ENCODE measurements around the gene ARHGAP28. TPM values are rescaled to one million over a fixed set of nuclear protein-coding genes. Genes with fewer than 3 reads are reported as not detected.
"Not testable (repeated sequence)": the region's sequence is repeated elsewhere in the genome, so short reads cannot be mapped to it uniquely, and the experiment has no call there.

Gene ARHGAP28
- total and polyA plus RNA-seq, 11 donors, result 0.42 to 7.5 (median 1.8) TPM

DNA sequence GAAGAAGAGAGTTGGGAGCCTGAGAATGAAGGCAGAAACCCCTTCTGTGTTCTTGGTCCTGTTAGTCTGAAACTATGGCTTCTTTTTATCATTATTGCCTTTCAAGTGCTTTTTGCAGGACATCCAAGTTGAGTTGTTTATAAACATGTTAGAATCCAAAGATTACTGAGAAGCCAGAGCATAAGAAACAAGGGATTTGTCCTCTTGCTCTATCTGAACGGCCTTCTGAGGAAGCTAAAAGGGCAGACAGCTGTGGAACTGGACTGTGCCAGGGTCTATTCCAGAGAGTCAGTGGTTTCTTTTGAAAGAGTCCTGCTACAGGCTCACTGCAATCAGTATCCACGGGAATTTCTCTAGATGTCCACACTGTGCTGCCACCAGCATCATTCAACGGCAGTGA, 86.6 kb downstream of the ARHGAP28 start:
- 78 to 83% (median 81%) methylated on average over 3 of the region's 3 CpGs for WGBS, 4 donors
- Histone ChIP-seq H3K27me3 (no peaks in the 10 kb centered on the region), H3K4me1 (no peaks in the 10 kb centered on the region), H3K4me3 (no peak overlapping the region), H3K36me3 (no peaks in the 10 kb centered on the region), H3K9me3 (peaks cover 0 to 17% (median 2%) of the 10 kb centered on the region in 12 donors), H3K27ac (no peak overlapping the region)
- TF ChIP-seq POLR2A (IDR thresholded peaks at IDR 0.05) (no peak), CTCF (IDR thresholded peaks at IDR 0.05) (no peak)
- intact Hi-C loops (cut with DNase I), result no loop called here
- ATAC-seq, result no peak
- no peak for DNase-seq

- intact Hi-C loops (cut with DNase I), result no loop called here
- TF ChIP-seq CTCF (IDR thresholded peaks at IDR 0.05) (no peak), POLR2A (IDR thresholded peaks at IDR 0.05) (no peak)
- no peak for DNase-seq
Measured at GRCh38 chr18:6819332-6819731, 89.8 kb downstream of the ARHGAP28 start.

GRCh38 chr18:6820314-6820713, 90.8 kb downstream of the ARHGAP28 start:
- Histone ChIP-seq H3K36me3 (no peaks in the 10 kb centered on the region), H3K4me1 (no peaks in the 10 kb centered on the region), H3K9me3 (peaks cover 0 to 12% (median 0%) of the 10 kb centered on the region in 12 donors), H3K27ac (no peak overlapping the region), H3K4me3 (no peak overlapping the region), H3K27me3 (no peaks in the 10 kb centered on the region)
- intact Hi-C loops (cut with DNase I), result no loop called here
- ATAC-seq (no peak), DNase-seq (no peak)
- no peak for TF ChIP-seq POLR2A (IDR thresholded peaks at IDR 0.05)
- no peak for TF ChIP-seq CTCF (IDR thresholded peaks at IDR 0.05)

More at GRCh38 chr18:6819332-6819731, 89.8 kb downstream of the ARHGAP28 start:
- 41 to 84% (median 61%) methylated on average over 1 of the region's 1 CpG for WGBS, 4 donors
- ATAC-seq, result no peak
- Histone ChIP-seq H3K4me1 (no peaks in the 10 kb centered on the region), H3K27ac (no peak overlapping the region), H3K27me3 (no peaks in the 10 kb centered on the region), H3K9me3 (peaks cover 0 to 16% (median 2%) of the 10 kb centered on the region in 12 donors), H3K36me3 (no peaks in the 10 kb centered on the region), H3K4me3 (no peak overlapping the region)

- H3K27ac ChIP-seq, result no peak overlapping the region
- ATAC-seq, result no peak
- H3K27me3 ChIP-seq, result no peaks in the 10 kb centered on the region
- DNase-seq, result no peak
- TF ChIP-seq CTCF (IDR thresholded peaks at IDR 0.05) (no peak), POLR2A (IDR thresholded peaks at IDR 0.05) (no peak)
- H3K4me3 ChIP-seq, result no peak overlapping the region
- H3K9me3 ChIP-seq, result peaks cover 0 to 12% (median 0%) of the 10 kb centered on the region in 12 donors
- intact Hi-C loops (cut with DNase I), result no loop called here
- 86 to 96% (median 91%) methylated on average over 1 of the region's 1 CpG for WGBS, 4 donors
- H3K36me3 ChIP-seq, result no peaks in the 10 kb centered on the region
- no peaks in the 10 kb centered on the region for H3K4me1 ChIP-seq
Measured at GRCh38 chr18:6821356-6821755, 91.8 kb downstream of the ARHGAP28 start.

DNA sequence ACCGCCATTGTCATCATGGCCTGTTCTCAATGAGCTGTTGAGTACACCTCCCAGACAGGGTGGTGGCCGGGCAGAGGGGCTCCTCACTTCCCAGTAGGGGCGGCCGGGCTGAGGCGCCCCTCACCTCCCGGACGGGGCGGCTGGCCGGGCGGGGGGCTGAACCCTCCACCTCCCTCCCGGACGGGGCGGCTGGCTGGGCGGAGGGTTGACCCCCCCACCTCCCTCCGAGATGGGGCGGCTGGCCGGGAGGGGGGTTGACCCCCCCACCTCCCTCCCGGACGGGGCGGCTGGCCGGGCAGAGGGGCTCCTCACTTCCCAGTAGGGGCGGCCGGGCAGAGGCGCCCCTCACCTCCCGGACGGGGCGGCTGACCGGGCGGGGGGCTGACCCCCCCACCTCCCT, 97.6 kb downstream of the ARHGAP28 start:
- ATAC-seq; H3K4me1 ChIP-seq; H3K27me3 ChIP-seq; H3K36me3 ChIP-seq; DNase-seq; intact Hi-C loops (cut with DNase I); H3K4me3 ChIP-seq; H3K27ac ChIP-seq: not testable (repeated sequence)
- 89 to 100% (median 97%) methylated on average over 2 to 15 of the region's 29 CpGs for WGBS, 4 donors
- H3K9me3 ChIP-seq, result peaks cover 0 to 18% (median 0%) of the 10 kb centered on the region in 12 donors

- H3K27me3 ChIP-seq; H3K4me1 ChIP-seq; H3K36me3 ChIP-seq; H3K27ac ChIP-seq; ATAC-seq; DNase-seq; H3K4me3 ChIP-seq; intact Hi-C loops (cut with DNase I): not testable (repeated sequence)
- peaks cover 0 to 22% (median 0%) of the 10 kb centered on the region in 12 donors for H3K9me3 ChIP-seq
- WGBS, 4 donors, result 94 to 98% (median 97%) methylated on average over 6 to 28 of the region's 30 CpGs
Measured at GRCh38 chr18:6827566-6827965, 98.0 kb downstream of the ARHGAP28 start.
